Cerebellar nuclear complex (tissue), 1 donor: ENCODE results near the gene JTB.

Experiments
- DNase-seq, 2 experiments: peaks; one replicate each; lab custom pipeline; 2025; lab: John Stamatoyannopoulos, UW

The JTB gene

GRCh38 chr1:153954826-153955225 is 22.6 kb downstream of the JTB start:
- no peak for DNase-seq

- DNase-seq: no peak
Observed at GRCh38 chr1:153953859-153954365, 23.6 kb downstream of the JTB start.

GRCh38 chr1:153951801-153952200 is 25.7 kb downstream of the JTB start:
- no peak for DNase-seq

GRCh38 chr1:153951183-153951582 is 26.3 kb downstream of the JTB start:
- no peak for DNase-seq

- DNase-seq: peak in 1 of 2 experiments; percentile 33
Observed at GRCh38 chr1:153946622-153947241, 30.7 kb downstream of the JTB start, which contains the start of gene DENND4B. TSS of gene DENND4B (minus strand) at chr1:153946718. CDS start at chr1:153944374, 2,344 bp downstream.

GRCh38 chr1:153945795-153946621 is 31.5 kb downstream of the JTB start:
- no peak for DNase-seq

GRCh38 chr1:153945131-153945794 is 32.2 kb downstream of the JTB start:
- DNase-seq: no peak

GRCh38 chr1:153944827-153945117 is 32.7 kb downstream of the JTB start:
- DNase-seq: no peak

GRCh38 chr1:153944005-153944826 is 33.3 kb downstream of the JTB start:
- no peak for DNase-seq

- DNase-seq: no peak
Observed at GRCh38 chr1:153942766-153943549, 34.5 kb downstream of the JTB start.

GRCh38 chr1:153941826-153942725 is 35.4 kb downstream of the JTB start:
- no peak for DNase-seq

GRCh38 chr1:153940756-153941155 is 36.7 kb downstream of the JTB start:
- no peak for DNase-seq

GRCh38 chr1:153939476-153939875 is 38.0 kb downstream of the JTB start:
- DNase-seq: no peak

- DNase-seq: no peak
Observed at GRCh38 chr1:153938996-153939395, 38.5 kb downstream of the JTB start.

- DNase-seq: no peak
Observed at GRCh38 chr1:153937331-153937730, 40.1 kb downstream of the JTB start.

- DNase-seq: no peak
Observed at GRCh38 chr1:153936011-153936802, 41.3 kb downstream of the JTB start.

GRCh38 chr1:153934746-153935145 is 42.7 kb downstream of the JTB start:
- DNase-seq: no peak

- no peak for DNase-seq
Observed at GRCh38 chr1:153933955-153934354, 43.5 kb downstream of the JTB start.

- DNase-seq: no peak
Observed at GRCh38 chr1:153933430-153933829, 44.0 kb downstream of the JTB start.
